Measurements from ENCODE around the gene FAM83C.
"Not testable (repeated sequence)": the region's sequence is repeated elsewhere in the genome, so short reads cannot be mapped to it uniquely, and the experiment has no call there.

FAM83C gene

GRCh38 chr20:35317416-35318210, 25.4 kb upstream of the FAM83C start:
- DNase-seq: no peak

GRCh38 chr20:35316086-35316485, 23.9 kb upstream of the FAM83C start:
- DNase-seq: no peak

GRCh38 chr20:35315632-35316020, 23.4 kb upstream of the FAM83C start:
- DNase-seq: not testable (repeated sequence)

- DNase-seq: no peak
Measured at GRCh38 chr20:35314816-35315631, 22.8 kb upstream of the FAM83C start.

GRCh38 chr20:35312318-35312717, 20.1 kb upstream of the FAM83C start:
- no peak for DNase-seq

- no peak for DNase-seq
Measured at GRCh38 chr20:35311822-35312221, 19.6 kb upstream of the FAM83C start.

- peak; percentile 87 for DNase-seq
Measured at GRCh38 chr20:35311409-35311808, 19.2 kb upstream of the FAM83C start.

GRCh38 chr20:35307666-35308653, 15.7 kb upstream of the FAM83C start:
- DNase-seq: no peak

- DNase-seq: peak; percentile 61
Measured at GRCh38 chr20:35306931-35307517, 14.8 kb upstream of the FAM83C start.

GRCh38 chr20:35305682-35306556, 13.7 kb upstream of the FAM83C start:
- peak; percentile 86 for DNase-seq

- DNase-seq: no peak
Measured at GRCh38 chr20:35304956-35305355, 12.7 kb upstream of the FAM83C start.

GRCh38 chr20:35303735-35304491, 11.7 kb upstream of the FAM83C start:
- DNase-seq: peak; percentile 89

- no peak for DNase-seq
Measured at GRCh38 chr20:35303382-35303734, 11.1 kb upstream of the FAM83C start.

GRCh38 chr20:35302421-35303335, 10.5 kb upstream of the FAM83C start:
- no peak for DNase-seq

- no peak for DNase-seq
Measured at GRCh38 chr20:35301426-35301825, 9.2 kb upstream of the FAM83C start.

- no peak for DNase-seq
Measured at GRCh38 chr20:35300469-35301262, 8.4 kb upstream of the FAM83C start.

- no peak for DNase-seq
Measured at GRCh38 chr20:35299780-35300179, 7.6 kb upstream of the FAM83C start.

GRCh38 chr20:35298264-35298663, 6.0 kb upstream of the FAM83C start:
- DNase-seq: no peak

- no peak for DNase-seq
Measured at GRCh38 chr20:35297740-35298139, 5.5 kb upstream of the FAM83C start.

Data from stimulated activated CD8-positive, alpha-beta memory T cell treated with anti-CD3 and anti-CD28 coated beads, Interleukin-4, amount 100 ng/mL, for 48 hours (primary cell).